COLO668 (cell line): ENCODE measurements around the gene PADI2.

Experiments used
- DNase-seq: peaks from one replicate; lab custom pipeline; 2025; ENCODE audit not compliant: unreplicated experiment; lab: John Stamatoyannopoulos, UW

The PADI2 gene

GRCh38 chr1:17116643-17117042 is 2.6 kb downstream of the PADI2 start:
- no peak for DNase-seq

GRCh38 chr1:17113963-17114362 is 5.3 kb downstream of the PADI2 start:
- DNase-seq = no peak

DNA sequence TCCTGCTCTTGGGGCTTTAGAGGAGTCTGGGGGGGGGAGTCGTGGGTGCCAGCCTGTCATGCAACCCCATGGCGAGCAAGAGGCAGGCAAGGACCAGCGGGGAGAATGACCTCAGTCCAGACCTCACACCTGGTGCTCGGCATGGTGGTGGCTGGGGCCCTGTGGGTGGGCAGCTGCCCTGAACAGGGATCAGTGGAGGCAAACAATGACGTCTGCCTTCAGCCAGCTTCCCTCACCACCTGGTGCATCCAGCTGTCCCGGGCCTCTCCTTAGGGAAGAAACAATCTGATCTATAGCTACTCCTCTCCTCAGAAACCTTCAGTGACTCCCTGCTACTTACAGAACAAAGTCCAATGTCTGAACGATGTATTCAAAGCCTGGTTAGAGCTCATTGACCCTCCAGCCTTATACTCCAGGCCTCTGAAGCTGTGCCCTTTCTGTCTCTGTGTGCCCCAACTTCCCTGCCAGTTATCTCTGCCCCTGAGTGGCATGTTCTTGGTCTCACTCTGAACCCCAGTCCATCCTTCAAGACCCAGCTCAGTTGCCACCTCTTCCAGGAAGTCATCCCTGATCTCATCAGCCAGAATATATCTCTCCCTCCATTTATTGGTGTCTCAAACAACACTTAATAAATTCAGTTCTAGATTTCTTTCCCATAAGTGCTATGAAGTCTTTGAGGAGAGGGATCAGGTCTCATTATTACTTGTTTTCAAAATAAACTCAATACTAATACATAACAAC is 6.6 kb downstream of the PADI2 start:
- DNase-seq = no peak

- no peak for DNase-seq
Observed at GRCh38 chr1:17112076-17112475, 7.2 kb downstream of the PADI2 start.

DNA sequence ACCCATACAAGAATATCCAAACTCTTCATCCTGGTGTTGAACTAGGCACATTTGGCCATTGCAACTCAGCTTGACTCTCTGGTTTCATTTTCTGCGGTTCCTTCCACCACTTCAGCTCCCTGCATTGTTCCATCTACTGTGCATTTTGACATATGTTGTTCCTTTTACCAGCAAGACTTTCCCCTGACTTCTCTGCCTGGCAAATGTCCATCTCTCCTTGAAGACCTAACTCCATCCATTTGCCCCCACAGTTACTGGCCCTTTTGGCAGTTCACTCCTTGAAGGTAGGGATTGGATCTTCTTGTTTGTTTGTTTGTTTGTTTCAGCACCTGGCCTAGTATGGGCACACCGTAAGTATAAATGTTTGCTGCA is 8.7 kb downstream of the PADI2 start:
- no peak for DNase-seq

DNA sequence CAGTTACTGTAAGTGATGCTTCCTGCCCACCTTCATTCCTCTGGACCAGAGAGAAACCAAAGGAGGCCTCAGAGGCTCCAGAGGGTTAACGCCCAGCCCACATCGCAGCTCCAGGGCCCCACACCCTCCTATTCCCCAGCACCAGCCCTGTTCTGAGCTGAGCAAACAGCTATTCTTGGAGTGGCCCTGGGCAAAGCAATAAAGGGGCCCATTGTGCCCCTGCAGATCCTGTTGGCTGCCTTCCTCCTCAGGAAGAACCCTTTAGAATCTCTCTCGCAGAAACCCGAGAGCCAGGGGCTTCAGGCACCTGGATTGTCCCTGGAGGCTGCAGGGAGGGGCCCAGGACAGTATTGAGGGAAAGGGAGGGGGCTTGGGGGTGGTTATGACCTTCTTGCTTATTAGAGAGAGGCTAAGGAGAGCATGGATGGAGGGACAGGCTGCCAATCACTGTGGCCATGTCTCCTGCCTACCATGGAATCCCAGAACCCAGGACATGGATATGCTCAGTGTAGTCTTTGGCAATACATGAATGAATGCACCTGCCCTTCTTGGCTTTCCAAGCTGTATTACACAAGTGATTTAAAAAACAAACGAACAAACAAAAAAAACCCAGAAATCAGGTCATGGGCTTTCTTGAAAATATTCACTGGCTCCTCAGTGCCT is 9.2 kb downstream of the PADI2 start:
- DNase-seq = no peak

GRCh38 chr1:17108786-17109185 is 10.5 kb downstream of the PADI2 start:
- no peak for DNase-seq

DNA sequence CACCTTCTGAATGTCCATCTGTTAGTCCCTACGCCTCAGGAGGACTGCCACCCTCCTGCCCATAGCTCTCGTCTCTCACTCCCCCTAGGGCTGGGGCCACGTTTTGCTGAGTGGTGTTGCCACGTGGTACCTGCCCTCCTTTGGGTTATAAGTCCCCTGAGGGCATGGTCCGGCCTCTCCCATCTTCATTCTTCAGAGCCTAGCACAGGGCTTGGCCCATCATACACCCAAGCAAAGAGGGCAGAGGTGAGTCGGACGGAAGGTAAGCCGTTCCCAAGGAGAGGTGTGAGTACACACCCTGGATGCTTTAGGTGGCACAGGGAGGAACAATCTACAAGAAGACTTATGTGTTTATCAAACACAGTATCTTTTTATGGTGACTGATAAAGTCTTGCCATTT is 10.9 kb downstream of the PADI2 start:
- DNase-seq = no peak

DNA sequence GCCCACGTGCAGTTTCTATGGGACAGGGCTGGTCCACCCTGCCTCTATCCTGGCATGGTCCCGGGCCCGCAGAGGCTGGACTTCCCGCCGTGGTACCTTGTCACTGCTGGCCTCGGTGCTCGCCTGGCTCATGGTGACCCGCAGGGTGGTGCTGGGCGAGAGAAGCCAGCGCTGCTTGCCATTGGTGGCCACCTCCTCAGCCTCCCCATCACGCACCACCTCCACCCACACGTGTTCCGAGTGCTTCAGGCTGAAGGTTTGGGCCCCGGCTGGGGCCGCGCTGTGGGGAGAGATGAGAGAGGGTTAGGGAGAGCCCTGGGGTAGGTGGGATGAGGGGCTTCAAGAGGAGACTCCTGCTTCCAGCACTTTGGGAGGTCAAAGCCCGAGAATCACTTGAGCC is 14.5 kb downstream of the PADI2 start:
- no peak for DNase-seq

- DNase-seq = no peak
Observed at GRCh38 chr1:17102232-17102631, 17.0 kb downstream of the PADI2 start.

DNA sequence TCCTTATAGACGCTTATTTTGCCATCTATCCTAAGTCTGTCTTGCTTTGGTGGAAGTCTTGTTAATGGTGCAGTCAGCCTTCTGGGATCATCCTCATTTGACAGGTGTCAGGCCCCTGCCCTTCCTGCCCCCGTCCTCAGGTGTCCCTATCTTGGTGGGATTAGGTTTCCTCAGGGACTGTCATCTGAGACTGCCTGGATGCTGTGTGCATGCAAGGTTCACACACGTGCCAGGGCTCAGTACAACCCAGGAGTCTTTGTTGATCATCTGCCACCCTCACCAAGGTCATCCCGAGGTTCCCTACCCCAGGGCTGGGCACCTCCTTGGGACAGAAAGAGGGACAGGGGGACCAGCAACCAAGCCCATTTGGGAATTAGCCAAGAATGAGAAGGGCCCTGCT is 18.0 kb downstream of the PADI2 start:
- DNase-seq = no peak

DNA sequence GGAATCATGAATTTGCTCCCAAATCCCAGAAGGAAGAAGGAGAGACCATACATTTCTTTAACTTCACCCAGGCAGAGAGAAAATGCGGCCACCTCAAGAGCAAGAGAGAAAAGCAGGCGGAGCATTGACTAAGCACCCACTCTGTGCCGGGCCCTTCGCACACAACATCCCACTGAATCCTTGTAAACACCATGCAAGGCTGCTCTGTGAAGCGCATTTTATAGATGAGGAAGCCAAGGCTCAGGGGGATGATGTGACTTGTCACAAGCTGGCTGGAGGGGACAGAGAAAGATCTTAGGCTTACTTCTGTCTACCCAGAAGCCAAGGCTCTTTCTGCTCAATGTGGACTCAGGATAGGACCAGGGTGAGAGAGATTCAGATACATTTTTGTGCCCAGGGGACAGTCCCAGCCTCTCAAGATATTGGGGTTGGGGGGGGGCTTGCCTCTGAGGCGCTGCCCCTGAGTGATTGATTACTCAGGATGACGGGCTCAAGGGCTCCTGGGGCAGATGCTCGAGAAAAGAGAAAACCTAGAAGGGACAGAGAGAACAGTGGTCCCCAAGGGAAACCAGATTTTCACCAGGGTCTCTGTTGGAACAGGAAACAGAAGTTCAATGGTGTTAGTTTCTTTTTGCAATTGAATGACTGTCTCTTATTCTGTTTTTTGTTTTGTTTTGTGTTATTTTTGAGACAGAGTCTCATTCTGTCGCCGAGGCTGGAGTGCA is 19.5 kb downstream of the PADI2 start:
- no peak for DNase-seq

- DNase-seq = no peak
Observed at GRCh38 chr1:17098446-17099317, 20.6 kb downstream of the PADI2 start.

GRCh38 chr1:17097787-17098186 is 21.5 kb downstream of the PADI2 start:
- no peak for DNase-seq

DNA sequence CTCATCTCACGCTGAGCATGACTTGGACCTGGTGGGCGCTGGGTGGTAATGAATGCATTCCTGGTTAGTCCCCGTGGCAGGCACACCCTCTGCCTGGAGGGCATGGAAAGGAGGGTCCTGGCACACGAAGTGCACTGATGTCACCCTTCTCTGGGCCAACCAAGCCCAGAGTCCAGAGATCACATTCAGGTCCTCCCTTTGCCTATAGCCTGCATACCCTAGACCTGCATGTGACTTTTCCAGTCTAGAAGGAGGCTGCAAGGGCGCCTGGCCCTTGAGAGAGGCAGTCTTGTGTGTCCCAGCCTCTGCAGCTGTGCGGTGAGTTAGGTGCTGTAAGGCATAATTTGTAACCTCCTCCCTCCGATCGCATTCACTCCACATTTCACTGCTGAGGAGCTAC is 22.1 kb downstream of the PADI2 start:
- no peak for DNase-seq

DNA sequence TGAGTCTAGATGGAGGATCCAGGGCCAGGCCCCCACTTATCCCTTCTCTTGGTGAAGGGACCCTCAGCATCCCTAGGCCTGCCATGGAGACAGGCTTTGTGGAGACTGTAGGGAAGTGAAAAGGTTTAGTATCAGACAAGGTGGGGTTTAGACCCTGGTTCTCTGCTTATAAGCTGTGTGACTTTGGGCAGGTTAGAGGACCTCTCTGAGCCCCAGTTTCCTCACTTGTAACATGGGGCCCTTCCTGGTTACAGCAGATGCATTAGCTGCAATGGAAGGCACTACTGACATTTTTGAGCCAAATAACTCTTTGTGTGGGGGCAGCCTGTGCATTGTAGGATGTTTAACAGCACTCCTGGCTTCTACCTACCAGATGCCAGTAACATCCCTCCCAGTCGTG is 22.7 kb downstream of the PADI2 start:
- DNase-seq = no peak

- no peak for DNase-seq
Observed at GRCh38 chr1:17095141-17095540, 24.1 kb downstream of the PADI2 start.

GRCh38 chr1:17094664-17095063 is 24.6 kb downstream of the PADI2 start:
- no peak for DNase-seq

- no peak for DNase-seq
Observed at GRCh38 chr1:17093822-17094393, 25.3 kb downstream of the PADI2 start.

DNA sequence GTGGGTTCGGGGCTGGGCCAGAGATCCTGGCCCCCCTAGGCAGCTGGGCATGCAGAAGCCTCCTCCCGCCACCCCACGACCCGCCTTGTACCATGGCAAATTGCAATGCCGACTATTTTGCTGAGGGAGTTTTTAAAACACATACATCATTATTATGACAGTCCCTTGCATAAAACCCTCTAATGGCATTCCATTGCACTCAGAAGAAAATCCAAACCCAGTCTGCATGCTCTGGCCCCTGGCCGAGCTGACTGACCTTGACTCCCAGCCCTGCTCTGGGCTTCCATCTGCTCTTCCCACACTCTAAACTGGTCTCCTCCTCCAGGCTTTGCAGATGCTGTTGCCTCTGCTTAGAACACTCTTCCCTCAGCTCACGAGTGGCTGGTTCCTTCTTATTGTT is 28.0 kb downstream of the PADI2 start:
- no peak for DNase-seq

- no peak for DNase-seq
Observed at GRCh38 chr1:17089506-17089905, 29.7 kb downstream of the PADI2 start.
